Ecto neural progenitor cell (in vitro differentiated cells): ENCODE measurements around the gene GTF2B.
"Not testable (repeated sequence)": the region's sequence is repeated elsewhere in the genome, so short reads cannot be mapped to it uniquely, and the experiment has no call there.

Experiments
- DNase-seq: peaks from one replicate; pipeline ENCODE4 v3.0.0-alpha.2; 2018; ENCODE audit warnings: low spot score

The GTF2B gene

DNA sequence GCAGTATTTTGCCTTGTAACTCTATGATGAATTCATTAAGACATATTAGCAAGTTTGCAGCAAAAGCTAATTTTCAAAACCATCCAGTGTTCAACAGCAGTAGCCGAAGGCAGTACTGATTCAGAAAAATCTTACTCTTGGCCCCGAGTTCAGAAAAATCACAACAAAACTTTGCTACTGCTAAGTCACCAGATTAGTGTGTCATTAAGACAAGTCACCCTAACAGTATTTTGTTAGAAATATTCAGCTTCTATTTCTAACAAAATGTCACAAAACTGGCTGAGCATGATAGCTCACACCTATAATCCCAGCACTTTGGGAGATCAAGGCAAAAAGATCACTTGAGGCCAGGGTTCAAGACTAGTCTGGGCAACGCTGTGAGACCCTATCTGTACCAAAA lies 8.2 kb downstream of the GTF2B start:
- DNase-seq = no peak

DNA sequence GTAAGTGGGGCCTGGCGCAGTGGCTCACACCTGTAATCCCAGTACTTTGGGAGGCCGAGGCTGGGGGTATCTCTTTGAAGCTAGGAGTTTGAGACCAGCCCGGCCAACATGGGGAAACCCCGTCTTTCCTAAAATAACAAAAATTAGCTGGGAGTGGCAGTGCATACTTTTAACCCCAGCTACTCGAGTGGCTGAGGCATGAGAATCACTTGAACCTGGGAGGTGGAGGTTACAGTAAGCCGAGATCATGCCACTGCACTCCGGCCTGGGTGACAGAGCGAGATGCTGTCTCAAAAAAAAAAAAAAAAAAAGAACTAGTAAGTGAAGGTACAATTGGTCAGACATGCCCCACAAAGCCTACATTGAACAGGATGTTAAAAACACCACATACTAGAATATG lies 10.7 kb downstream of the GTF2B start:
- not testable (repeated sequence) for DNase-seq

DNA sequence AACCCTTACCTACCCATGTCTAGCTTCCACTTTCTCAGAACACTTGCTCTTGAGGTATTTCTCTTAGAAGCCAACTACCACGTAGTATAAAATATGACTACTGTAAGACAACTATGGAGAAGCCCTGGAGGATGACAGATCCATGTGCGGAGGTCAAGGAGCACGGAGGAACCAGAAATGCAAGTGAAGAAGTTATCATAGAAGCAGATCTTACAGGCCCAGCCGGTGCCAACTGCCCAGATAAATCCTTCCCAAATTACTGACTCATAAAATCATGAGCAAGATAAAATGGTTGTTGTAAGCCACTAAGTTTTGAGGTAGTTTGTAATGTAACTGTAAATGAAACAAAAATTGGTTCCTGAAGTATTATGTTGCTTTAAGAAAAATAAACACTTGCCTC lies 12.6 kb downstream of the GTF2B start:
- no peak for DNase-seq

DNA sequence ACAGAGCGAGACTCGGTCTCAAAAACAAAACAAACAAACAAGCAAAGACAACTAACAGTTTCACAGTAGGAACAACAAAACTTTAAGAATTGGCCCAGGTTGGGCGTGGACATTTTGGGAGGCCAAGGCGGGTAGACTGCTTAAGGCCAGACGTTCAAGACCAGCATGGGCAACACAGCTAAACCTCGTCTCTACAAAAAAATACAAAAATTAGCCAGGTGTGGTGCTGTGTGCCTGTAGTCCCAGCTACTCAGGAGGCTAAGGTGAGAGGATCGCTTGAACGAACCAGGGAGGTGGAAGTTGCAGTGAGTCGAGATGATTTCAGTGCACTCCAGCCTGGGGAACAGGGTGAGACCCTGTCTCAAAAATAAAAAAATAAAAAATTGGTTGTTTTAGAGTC lies 13.5 kb downstream of the GTF2B start:
- no peak for DNase-seq

DNA sequence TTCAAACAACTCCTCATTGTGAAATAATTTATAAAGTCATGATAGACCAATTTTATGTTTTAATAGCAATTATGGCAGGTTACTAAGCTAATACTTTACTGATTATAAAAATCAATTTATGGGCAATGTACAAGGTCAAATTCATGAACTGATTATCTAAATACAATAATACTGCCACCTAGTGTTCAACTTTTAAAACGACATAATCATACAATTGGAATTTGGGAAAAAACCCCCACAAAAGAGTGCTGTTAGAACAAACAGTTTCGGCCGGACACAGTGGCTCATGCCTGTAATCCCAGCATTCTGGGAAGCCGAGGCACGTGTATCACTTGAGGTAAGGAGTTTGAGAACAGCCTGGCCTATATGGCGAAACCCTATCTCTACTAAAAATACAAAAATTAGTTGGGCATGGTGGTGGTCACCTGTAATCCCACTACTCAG lies 14.0 kb downstream of the GTF2B start:
- DNase-seq = no peak

DNA sequence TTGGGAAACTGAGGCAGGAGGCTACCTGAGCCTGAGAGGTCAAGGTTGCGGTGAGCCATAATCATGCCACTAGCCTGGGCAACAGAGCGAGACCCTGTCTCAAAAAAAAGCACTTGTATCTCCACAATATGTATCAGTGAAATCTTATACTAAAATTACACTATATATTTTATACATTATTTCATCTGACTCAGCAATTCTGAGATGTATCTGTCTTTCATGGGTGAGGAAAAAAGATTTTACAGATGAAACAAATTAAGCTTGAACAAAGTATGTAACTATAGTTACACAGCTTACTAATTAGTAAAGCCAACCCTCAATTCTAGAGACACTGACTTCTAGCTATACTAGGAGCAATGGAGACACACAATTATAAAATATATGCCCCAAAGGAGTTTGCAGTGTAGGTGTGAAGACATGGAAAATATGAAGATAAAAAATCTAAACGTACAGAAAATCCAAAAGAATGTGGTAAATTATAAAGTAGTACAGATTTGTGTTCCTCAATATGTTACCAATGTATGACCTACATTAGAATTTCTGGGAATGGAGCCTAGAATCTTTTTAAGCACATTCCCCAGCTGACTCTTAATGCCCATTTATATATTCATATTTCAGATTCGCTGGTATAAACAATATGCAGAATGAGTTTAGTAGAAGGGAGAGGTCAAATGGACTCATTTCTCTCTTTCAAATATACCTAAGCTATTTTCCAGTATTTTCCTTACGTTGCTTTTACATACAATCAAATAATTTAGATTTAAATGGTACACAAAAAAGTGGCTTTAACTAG lies 14.6 kb downstream of the GTF2B start:
- DNase-seq = no peak

DNA sequence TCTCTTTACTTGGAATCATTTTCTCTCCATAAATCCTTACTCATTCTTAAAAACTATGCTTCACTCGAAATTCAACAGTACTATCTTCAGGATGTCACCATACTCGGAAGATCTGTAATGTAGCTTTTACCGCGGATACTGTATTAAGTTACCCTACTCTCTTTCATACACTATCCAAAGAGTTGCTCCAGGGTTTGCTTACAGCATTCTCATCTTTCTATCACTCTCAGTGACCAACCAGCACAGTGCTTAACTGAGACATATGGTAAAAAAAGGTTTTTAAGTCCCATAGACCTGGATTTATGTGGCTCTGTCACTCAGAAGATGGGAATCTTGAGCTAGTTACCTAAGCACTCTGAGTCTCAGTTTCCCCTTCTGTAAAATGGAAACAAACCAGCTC lies 15.8 kb downstream of the GTF2B start:
- no peak for DNase-seq

DNA sequence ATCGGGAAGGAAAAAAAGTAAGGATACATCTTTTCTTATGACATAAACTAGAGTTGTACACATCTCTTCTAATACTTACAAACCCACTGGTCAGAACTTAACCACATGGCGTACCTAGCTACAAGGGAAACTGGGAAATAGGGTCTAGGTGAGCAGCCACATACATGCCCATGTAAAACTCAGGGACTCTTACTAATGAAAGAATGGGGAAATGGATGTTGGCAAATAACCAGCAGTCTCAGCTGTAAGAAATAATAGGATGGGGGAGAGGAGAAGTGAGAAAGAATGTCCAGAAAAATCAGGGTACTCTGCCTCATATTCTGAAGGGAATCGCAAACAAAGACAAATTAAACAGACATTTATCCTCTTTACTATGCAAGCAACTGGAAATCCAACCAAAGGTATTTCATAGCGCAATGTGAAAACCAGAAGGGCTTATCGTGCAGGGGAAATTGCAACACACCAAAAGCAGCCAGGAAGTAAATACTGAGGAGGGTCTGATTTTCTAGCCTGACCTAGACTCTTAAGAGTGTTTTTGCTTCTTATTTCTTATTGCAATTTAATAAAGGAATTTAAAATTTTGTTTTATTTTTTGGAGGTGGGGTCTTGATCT lies 17.5 kb downstream of the GTF2B start:
- no peak for DNase-seq

DNA sequence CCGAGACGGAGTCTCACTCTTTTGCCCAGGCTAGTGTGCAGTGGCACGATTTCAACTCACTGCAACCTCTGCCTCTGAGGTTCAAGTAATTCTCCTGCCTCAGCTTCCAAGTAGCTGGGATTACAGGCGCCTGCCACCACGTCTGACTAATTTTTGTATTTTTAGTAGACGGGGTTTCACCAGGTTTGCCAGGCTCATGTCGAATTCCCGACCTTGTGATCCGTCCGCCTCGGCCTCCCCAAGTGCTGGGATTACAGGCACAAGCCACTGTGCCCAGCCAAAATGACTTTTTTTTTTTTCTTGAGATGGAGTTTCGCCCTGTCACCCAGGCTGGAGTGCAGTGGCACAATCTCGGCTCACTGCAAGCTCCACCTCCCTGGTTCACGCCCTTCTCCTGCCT lies 21.7 kb downstream of the GTF2B start:
- not testable (repeated sequence) for DNase-seq

DNA sequence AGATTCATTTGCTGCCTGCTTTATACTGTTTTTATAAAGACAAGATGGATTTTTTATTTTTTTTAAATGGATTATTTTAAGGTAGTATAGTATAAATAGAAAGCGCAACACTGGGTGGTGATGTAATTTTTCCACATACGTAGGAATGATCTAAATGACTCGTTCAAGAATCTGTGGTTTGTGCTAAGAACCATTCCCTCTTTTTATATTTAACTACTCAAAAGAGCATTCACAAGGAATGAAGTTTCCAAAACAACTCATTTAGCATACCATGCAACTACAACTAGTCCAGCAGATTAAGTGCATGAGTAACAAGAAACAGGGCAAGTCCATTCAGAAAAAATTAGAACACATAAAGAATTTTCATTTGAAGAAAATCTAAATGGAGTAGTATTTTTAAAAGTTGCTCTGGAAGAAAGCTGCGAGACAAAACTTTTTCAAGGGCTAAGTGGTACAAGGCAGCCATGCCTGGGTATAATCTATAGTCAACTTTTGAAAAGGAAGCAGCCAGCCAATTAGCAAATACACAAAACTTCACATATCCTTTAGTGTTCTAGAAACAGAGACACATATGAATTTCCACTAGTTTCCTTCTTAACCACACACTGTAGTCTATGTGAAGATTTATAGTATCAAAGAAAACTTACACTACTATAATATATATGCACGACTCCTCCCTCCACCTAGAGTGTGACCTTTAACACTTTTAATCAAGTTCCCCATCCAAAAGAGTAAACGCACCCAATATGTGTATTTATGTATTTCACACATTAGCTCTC lies 23.4 kb downstream of the GTF2B start:
- no peak for DNase-seq

DNA sequence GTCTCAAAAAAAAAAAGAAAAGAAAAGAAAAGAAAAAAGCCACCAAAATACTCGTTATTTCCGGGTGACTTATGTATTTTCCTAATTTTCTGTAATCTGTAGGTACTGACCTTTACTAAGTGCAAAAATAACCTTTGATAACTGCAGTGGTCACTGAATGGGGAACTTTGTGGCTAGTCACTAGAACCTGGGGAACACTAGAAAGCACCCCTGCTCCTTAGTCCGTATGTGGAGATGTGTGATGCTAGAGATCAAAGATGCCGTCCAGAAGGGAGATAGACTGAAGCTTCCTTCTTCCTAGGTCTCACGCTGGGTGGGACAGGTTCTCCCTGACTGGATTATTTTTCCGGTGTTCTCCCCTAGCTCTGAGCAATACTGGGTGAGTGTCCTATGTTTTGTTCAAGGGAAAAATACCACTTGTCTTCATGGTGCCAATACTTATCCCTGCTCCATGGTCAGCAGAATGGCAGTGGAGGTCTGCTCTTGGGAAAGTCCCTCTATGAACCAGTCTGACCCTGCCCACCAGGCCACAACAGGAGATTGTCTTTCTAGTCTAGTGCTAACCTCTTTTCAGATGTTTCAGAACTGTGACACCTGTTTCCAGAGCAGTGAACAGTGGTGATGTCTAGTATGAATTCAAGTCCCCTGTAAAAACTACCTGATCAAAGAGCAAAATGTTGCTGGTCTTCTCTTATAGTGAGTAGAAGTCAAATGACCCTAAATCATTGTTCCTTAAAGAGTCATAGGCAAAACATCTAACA lies 39.9 kb downstream of the GTF2B start:
- DNase-seq = no peak

DNA sequence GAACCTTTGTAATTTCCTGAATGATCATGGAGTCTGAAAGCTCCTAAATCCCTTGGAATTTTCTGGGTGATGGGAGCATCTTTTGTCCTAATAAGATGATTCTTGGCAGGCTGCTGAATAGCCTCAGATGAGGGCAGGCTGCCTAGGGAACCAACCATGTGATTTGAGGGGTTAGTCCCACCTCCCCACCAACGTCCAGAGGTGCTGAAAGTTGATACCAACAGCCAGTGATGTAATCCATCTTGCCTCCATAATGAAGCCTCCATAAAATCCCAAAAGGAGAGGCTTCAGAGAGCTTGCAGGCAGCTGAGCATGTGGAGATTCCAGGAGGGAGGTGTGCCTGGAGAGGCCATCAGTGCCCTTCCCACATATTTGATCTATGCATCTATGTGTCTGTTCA lies 43.7 kb downstream of the GTF2B start:
- peak; percentile 74 for DNase-seq

DNA sequence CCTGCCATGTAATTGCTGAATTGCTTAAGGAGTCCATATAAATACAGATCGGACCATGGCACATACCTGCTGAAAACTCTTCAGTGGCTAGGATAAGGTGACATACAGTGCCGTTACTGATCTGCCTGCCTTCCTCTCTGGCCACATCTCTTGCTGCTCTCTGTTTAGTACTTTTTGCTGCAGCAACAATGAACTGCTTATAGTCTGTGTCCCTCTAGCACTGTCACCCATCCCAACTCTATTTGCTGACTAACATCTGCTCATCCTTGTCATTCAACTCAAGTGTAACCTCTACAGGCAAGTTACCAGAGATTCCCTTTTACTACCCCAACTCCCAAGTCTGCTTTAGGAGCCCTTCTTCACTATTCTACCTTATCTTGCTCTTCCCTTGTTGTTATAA lies 65.6 kb downstream of the GTF2B start:
- DNase-seq = no peak

DNA sequence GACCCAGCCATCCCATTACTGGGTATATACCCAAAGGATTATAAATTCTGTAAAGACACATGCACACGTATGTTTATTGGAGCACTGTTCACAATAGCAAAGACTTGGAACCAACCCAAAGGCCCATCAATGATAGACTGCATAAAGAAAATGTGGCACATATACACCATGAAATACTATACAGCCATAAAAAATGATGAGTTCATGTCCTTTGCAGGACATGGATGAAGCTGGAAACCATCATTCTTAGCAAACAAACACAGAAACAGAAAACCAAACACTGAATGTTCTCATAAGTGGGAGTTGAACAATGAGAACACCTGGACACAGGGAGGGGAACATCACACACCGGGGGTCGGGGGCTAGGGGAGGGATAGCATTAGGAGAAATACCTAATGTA lies 71.7 kb downstream of the GTF2B start:
- DNase-seq = not testable (repeated sequence)

DNA sequence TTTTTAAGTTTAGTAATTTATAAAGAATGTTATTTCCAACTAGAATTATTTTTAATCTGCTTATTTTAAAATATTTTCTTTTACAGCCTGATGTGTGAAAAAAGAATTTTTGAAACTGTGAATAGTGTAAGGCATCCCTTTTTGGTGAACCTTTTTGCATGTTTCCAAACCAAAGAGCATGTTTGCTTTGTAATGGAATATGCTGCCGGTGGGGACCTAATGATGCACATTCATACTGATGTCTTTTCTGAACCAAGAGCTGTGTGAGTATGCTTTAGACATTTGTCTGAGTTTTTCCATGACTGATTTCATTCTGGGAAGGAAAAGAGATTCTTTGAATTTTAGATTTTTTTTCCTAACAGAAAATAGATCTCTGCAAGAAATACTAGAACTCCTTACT lies 77.9 kb downstream of the GTF2B start:
- no peak for DNase-seq

DNA sequence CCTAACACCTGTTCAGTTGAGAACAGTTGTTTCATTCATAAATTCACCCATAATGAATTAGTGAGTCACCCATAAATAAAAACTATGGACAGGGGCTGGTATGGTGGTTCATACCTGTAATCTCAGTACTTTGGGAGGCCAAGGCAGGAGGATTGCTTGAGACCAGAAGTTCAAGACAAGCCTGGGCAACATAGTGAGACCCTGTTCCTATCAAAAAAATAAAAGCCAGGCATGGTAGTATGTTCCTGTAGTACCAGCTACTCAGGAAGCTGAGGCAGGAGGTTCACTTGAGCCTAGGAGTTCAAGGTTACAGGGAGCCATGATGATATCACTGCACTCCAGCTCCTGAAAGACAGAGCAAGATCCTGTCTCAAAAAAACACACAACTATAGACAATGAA lies 79.0 kb downstream of the GTF2B start:
- no peak for DNase-seq

DNA sequence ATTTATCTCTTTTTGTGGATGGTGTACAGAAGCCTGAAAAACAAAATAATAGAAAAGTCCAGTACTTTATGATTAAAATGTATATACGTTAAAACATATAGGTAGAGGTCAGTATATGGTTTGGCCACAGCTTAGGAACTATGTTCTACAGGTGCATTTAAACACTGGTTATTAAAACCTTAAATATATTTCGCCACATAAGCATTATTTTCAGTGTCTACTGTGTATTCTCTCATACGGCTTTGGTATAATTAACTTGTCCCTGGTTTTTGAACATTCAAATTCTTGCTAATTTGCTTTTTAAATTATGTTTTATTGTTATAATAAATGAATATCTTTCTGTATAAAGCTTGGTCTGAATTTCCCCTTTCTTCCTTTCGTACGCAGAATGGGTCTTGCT lies 87.9 kb downstream of the GTF2B start:
- no peak for DNase-seq

DNA sequence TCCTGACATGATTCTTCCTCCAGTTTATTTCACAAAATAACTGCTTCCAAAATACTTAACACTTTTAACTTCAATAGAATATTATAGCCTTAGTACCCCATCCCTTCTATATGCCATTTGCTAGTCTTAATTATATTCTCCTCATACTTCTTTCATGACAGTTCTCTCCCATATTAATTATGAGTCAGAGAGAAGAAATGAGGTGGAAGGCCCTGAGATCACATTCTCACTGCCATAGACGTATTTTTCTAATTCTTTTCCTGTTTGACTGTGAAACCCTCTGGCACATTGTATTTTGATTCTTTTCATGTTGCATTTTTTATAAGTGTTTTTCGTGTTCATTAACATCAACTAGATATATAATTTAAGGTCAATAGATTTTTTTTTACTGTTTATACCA lies 88.4 kb downstream of the GTF2B start:
- DNase-seq = no peak
